Chondrocyte (in vitro differentiated cells): ENCODE measurements around the gene CACNA1F. TPM values are rescaled to one million over a fixed set of nuclear protein-coding genes. Genes with fewer than 3 reads are reported as not detected.

ENCODE experiments used
- DNase-seq: peaks from one replicate; pipeline ENCODE4 v3.0.0; 2021; ENCODE audit warnings: mixed read lengths, low spot score
- H3K27ac Mint-ChIP-seq: one replicate; pipeline ENCODE4 v1.8.0; 2021; ENCODE audit warnings: mild to moderate bottlenecking, moderate library complexity, mixed read lengths; ENCODE audit not compliant: unreplicated experiment
- H3K27me3 Mint-ChIP-seq: 2 replicates; pipeline ENCODE4 v1.8.0; 2021; ENCODE audit warnings: low read depth, mixed read lengths
- H3K36me3 Mint-ChIP-seq: 2 replicates; pipeline ENCODE4 v1.8.0; 2021; ENCODE audit warnings: low read depth, mixed read lengths
- H3K4me1 Mint-ChIP-seq: 2 replicates; pipeline ENCODE4 v1.8.0; 2021; ENCODE audit warnings: low read depth, mild to moderate bottlenecking, mixed read lengths
- H3K4me3 Mint-ChIP-seq: one replicate; pipeline ENCODE4 v1.8.0; 2021; ENCODE audit warnings: mild to moderate bottlenecking, moderate library complexity, mixed read lengths; ENCODE audit not compliant: unreplicated experiment
- H3K9me3 Mint-ChIP-seq: 2 replicates; pipeline ENCODE4 v1.8.0; 2021; ENCODE audit warnings: low read depth, mixed read lengths
- total RNA-seq: library from RNA; stranded (reverse); gene quantifications from 3 replicates; pipeline ENCODE4 v1.2.1, GENCODE V29; 2021
- TF ChIP-seq, protein P1 (sequence below): fragments of 200-600 bp; sonication (generic); IDR thresholded peaks from 2 replicates; pipeline ENCODE4 v1.5.0; 2021; ENCODE audit warnings: antibody characterized with exemption, mild to moderate bottlenecking, moderate library complexity

CACNA1F gene
- total RNA-seq, 1 donor from 2014 or later = not detected

DNA sequence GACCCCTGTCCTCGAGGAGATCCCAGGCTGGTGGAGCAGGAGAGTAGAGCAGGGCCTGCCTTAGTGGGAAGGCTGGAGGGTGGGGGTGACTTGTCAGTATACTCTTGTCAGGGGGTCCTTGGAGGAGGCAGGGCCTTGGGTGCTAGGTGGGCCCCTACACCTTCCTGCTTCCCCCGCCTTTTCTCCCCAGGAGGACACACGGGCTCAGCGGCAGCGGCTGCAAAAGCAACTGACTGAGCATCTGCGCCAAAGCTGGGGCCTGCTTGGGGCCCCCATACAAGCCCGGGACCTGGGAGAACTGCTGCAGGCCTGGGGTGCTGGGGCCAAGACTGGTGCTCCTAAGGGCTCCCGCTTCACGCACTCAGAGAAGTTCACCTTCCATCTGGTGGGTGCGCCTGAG lies 13.4 kb upstream of the CACNA1F start:
- TF ChIP-seq, protein P1, sequence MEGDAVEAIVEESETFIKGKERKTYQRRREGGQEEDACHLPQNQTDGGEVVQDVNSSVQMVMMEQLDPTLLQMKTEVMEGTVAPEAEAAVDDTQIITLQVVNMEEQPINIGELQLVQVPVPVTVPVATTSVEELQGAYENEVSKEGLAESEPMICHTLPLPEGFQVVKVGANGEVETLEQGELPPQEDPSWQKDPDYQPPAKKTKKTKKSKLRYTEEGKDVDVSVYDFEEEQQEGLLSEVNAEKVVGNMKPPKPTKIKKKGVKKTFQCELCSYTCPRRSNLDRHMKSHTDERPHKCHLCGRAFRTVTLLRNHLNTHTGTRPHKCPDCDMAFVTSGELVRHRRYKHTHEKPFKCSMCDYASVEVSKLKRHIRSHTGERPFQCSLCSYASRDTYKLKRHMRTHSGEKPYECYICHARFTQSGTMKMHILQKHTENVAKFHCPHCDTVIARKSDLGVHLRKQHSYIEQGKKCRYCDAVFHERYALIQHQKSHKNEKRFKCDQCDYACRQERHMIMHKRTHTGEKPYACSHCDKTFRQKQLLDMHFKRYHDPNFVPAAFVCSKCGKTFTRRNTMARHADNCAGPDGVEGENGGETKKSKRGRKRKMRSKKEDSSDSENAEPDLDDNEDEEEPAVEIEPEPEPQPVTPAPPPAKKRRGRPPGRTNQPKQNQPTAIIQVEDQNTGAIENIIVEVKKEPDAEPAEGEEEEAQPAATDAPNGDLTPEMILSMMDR = no peak
- H3K27me3 Mint-ChIP-seq = no peaks in the 10 kb centered on the region
- no peaks in the 10 kb centered on the region for H3K4me1 Mint-ChIP-seq
- DNase-seq = no peak
- no peak overlapping the region for H3K27ac Mint-ChIP-seq
- H3K4me3 Mint-ChIP-seq = no peak overlapping the region
- peaks cover 17% of the 10 kb centered on the region for H3K36me3 Mint-ChIP-seq
- H3K9me3 Mint-ChIP-seq = no peaks in the 10 kb centered on the region

DNA sequence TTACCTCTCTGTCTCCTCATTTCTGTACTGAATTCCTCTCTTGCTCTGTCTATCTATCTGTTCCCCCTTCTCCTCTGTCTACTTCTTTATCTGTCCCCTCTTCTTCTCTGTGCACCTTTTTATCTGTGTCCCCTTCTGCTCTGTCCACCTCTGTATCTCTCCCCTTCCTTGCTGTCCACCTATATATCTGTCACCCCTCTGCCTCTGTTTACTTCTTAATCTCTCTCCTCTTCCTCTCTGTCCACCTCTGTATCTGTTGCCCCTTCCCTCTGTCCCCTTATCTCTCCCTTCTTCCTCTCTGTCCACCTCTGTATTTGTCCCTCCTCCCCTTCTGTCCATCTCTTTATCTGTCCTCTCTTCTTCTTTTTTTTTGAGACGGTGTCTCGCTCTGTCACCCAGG lies 11.1 kb upstream of the CACNA1F start:
- no peak overlapping the region for H3K4me3 Mint-ChIP-seq

DNA sequence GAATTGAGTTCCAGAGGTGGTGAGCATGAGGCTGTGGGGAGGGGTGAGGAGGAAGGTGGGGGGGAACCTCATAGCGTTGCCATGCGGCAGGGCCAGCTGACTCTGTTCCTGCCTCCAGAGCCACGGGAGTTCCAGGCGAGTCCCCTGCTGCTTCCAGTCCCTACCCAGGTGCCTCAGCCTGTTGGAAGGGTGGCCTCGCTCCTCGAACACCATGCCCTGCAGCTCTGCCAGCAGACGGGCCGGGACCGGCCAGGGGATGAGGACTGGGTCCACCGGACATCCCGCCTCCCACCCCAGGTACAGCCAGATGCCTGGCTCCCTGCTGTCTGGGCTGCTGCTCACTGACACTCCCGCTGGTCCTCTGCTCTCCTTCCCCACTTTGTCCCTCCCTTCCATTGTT lies 10.0 kb upstream of the CACNA1F start:
- Mint-ChIP-seq H3K9me3 (no peaks in the 10 kb centered on the region), H3K4me1 (no peaks in the 10 kb centered on the region), H3K27me3 (no peaks in the 10 kb centered on the region), H3K27ac (no peak overlapping the region), H3K4me3 (no peak overlapping the region), H3K36me3 (peaks cover 12% of the 10 kb centered on the region)
- TF ChIP-seq, protein P1 = no peak
- DNase-seq = no peak

More for the DNA sequence above, 11.1 kb upstream of the CACNA1F start:
- Mint-ChIP-seq H3K4me1 (no peaks in the 10 kb centered on the region), H3K27me3 (no peaks in the 10 kb centered on the region), H3K27ac (no peak overlapping the region), H3K9me3 (no peaks in the 10 kb centered on the region), H3K36me3 (peaks cover 15% of the 10 kb centered on the region)
- DNase-seq = no peak
- TF ChIP-seq, protein P1 = no peak

DNA sequence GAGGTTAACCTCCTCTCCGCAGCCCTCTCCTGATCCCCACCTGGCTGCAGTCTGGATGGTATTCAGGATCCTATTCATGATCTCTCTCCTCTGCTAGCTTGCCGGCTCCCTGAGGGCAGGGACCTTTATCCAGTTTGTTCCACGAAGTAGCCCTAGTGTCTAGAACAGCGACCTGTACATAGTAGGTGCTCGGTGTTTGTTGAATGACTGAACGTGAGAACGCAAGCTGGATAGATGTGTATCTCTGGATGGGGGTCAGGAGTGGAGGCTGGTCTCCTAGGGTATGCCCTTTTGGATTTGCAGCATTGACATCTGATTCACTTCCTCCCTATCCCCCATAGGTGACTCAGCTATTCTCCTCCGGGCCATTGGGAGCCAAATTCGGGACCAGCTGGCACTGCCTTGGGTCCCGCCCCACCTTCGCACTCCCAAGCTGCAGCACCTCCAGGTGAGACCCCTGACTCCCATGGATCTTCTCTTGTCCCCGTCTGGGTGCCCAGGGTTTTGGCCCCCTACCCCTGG lies 9.5 kb upstream of the CACNA1F start:
- no peak overlapping the region for H3K4me3 Mint-ChIP-seq
- no peak overlapping the region for H3K27ac Mint-ChIP-seq
- H3K9me3 Mint-ChIP-seq = no peaks in the 10 kb centered on the region
- TF ChIP-seq, protein P1 = no peak
- peaks cover 12% of the 10 kb centered on the region for H3K36me3 Mint-ChIP-seq
- no peaks in the 10 kb centered on the region for H3K27me3 Mint-ChIP-seq
- no peaks in the 10 kb centered on the region for H3K4me1 Mint-ChIP-seq
- no peak for DNase-seq

DNA sequence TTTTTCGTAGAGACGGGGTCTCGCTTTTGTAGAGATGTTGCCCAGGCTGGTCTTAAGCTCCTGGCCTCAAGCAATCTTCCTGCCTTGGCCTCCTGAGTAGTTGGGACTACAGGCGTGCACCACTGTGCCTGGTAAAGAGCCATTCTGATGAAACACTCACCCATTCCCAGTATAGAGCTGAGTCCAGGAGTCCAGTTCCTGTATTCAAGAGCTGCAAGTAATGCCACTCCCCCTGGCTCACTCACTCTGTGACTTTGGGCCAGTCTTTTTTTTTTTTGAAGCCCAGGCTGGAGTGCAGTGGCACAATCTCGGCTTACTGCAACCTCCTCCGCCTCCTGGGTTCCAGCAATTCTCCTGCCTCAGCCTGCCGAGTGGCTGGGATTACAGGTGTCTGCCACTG lies 5.6 kb upstream of the CACNA1F start:
- TF ChIP-seq, protein P1 = no peak
- Mint-ChIP-seq H3K4me1 (no peaks in the 10 kb centered on the region), H3K27ac (no peak overlapping the region), H3K27me3 (no peaks in the 10 kb centered on the region), H3K4me3 (no peak overlapping the region), H3K9me3 (no peaks in the 10 kb centered on the region), H3K36me3 (peaks cover 3% of the 10 kb centered on the region)
- DNase-seq = no peak
